ENCODE measurements around the gene MCM8. TPM values are rescaled to one million over a fixed set of nuclear protein-coding genes. Genes with fewer than 3 reads are reported as not detected.

The MCM8 gene
- polyA plus RNA-seq, 3 donors, result 0.07 to 0.51 (median 0.18) TPM

DNA sequence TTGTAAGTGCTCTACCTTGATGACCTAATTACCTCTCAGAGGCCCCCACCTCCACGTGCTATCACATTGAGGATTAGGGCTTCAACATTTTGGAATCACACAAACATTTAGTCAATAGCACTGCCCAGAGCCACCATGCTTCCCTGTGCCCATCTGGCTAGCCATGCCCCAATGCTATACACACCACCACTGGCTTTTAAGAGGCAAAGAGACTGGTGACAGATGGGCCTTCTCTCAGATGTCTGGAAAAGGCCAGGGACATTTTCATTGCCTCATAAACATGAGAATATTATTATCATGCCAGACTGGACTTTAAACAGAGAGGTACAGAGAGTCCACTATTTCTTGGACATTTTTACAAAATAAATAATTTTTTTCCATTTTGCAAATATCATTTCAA, 29.9 kb upstream of the MCM8 start:
- Mint-ChIP-seq H3K36me3 (no peaks in the 10 kb centered on the region), H3K4me3 (no peak overlapping the region), H3K9me3 (no peaks in the 10 kb centered on the region), H3K4me1 (peaks cover 12% of the 10 kb centered on the region), H3K27me3 (ENCODE audit: low read depth in 3 of 3) (peaks cover 2 to 8% (median 3%) of the 10 kb centered on the region in 3 donors), H3K27ac (no peak overlapping the region)
- TF ChIP-seq, protein P1, sequence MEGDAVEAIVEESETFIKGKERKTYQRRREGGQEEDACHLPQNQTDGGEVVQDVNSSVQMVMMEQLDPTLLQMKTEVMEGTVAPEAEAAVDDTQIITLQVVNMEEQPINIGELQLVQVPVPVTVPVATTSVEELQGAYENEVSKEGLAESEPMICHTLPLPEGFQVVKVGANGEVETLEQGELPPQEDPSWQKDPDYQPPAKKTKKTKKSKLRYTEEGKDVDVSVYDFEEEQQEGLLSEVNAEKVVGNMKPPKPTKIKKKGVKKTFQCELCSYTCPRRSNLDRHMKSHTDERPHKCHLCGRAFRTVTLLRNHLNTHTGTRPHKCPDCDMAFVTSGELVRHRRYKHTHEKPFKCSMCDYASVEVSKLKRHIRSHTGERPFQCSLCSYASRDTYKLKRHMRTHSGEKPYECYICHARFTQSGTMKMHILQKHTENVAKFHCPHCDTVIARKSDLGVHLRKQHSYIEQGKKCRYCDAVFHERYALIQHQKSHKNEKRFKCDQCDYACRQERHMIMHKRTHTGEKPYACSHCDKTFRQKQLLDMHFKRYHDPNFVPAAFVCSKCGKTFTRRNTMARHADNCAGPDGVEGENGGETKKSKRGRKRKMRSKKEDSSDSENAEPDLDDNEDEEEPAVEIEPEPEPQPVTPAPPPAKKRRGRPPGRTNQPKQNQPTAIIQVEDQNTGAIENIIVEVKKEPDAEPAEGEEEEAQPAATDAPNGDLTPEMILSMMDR (IDR thresholded peaks at IDR 0.05), result no peak
- no peak for DNase-seq
- Histone ChIP-seq H3K27ac (ENCODE audit: low read depth in 1 of 2, low read length in 2 of 2) (no peak overlapping the region), H3K4me1 (ENCODE audit: control insufficient read depth in 1 of 2, insufficient read depth in 2 of 2, low read length in 2 of 2) (peaks cover 5 to 6% of the 10 kb centered on the region in 2 donors), H3K79me2 (ENCODE audit: insufficient read depth, low read length) (no peaks in the 10 kb centered on the region), H3K4me2 (replicated peaks; ENCODE audit: extremely low read depth, low read length, poor library complexity, severe bottlenecking) (no peak overlapping the region), H3K9ac (ENCODE audit: insufficient read depth, low read length, poor library complexity, severe bottlenecking) (no peak overlapping the region), H4K20me1 (ENCODE audit: insufficient read depth, low read length) (no peaks in the 10 kb centered on the region), H3K9me3 (replicated peaks in 1 of 2; ENCODE audit: control insufficient read depth in 1 of 2, insufficient read depth in 1 of 2, low read length in 2 of 2) (no peaks in the 10 kb centered on the region), H3K27me3 (ENCODE audit: control insufficient read depth in 2 of 2, insufficient read depth in 2 of 2, low read length in 2 of 2) (peaks cover 0 to 2% of the 10 kb centered on the region in 2 donors), H3K4me3 (replicated peaks in 1 of 3; ENCODE audit: low read depth in 2 of 3, low read length in 3 of 3) (no peak overlapping the region), H3K36me3 (replicated peaks in 1 of 2; ENCODE audit: control insufficient read depth in 1 of 2, insufficient read depth in 2 of 2, low read length in 2 of 2) (no peaks in the 10 kb centered on the region), H2AFZ (ENCODE audit: insufficient read depth, low read depth, low read length, poor library complexity, severe bottlenecking) (no peak overlapping the region)
- intact Hi-C loops (cut with micrococcal nuclease), result no loop called here
- 83% methylated on average over 1 of the region's 1 CpG for WGBS (ENCODE audit: insufficient coverage)

- TF ChIP-seq, protein P1 (IDR thresholded peaks at IDR 0.05), result no peak
- peaks cover 12% of the 10 kb centered on the region for H3K4me1 Mint-ChIP-seq
- no peaks in the 10 kb centered on the region for H3K9me3 Mint-ChIP-seq
- peaks cover 5 to 6% of the 10 kb centered on the region in 2 donors for H3K4me1 ChIP-seq (ENCODE audit: control insufficient read depth in 1 of 2, insufficient read depth in 2 of 2, low read length in 2 of 2)
- intact Hi-C loops (cut with micrococcal nuclease), result no loop called here
- no peak overlapping the region for H3K9ac ChIP-seq (ENCODE audit: insufficient read depth, low read length, poor library complexity, severe bottlenecking)
- H3K4me3 Mint-ChIP-seq, result peak overlapping the region in 1 of 2 donors; percentile 40
- no peaks in the 10 kb centered on the region for H3K36me3 ChIP-seq (replicated peaks in 1 of 2; ENCODE audit: control insufficient read depth in 1 of 2, insufficient read depth in 2 of 2, low read length in 2 of 2)
- peaks cover 2 to 8% (median 2%) of the 10 kb centered on the region in 3 donors for H3K27me3 Mint-ChIP-seq (ENCODE audit: low read depth in 3 of 3)
- no peaks in the 10 kb centered on the region for H3K79me2 ChIP-seq (ENCODE audit: insufficient read depth, low read length)
- H4K20me1 ChIP-seq (ENCODE audit: insufficient read depth, low read length), result no peaks in the 10 kb centered on the region
- DNase-seq, result peak in 1 of 3 donors; percentile 21
- peak overlapping the region in 1 of 7 donors; percentile 1 for H3K27ac Mint-ChIP-seq
- no CpG with 5 or more reads among the region's 5 CpGs for WGBS (ENCODE audit: insufficient coverage)
- H2AFZ ChIP-seq (ENCODE audit: insufficient read depth, low read depth, low read length, poor library complexity, severe bottlenecking), result no peak overlapping the region
- H3K4me3 ChIP-seq (replicated peaks in 1 of 3; ENCODE audit: low read depth in 2 of 3, low read length in 3 of 3), result no peak overlapping the region
- no peaks in the 10 kb centered on the region for H3K36me3 Mint-ChIP-seq
- no peak overlapping the region for H3K27ac ChIP-seq (ENCODE audit: low read depth in 1 of 2, low read length in 2 of 2)
- no peaks in the 10 kb centered on the region for H3K9me3 ChIP-seq (replicated peaks in 1 of 2; ENCODE audit: control insufficient read depth in 1 of 2, insufficient read depth in 1 of 2, low read length in 2 of 2)
- no peaks in the 10 kb centered on the region for H3K27me3 ChIP-seq (ENCODE audit: control insufficient read depth in 2 of 2, insufficient read depth in 2 of 2, low read length in 2 of 2)
- H3K4me2 ChIP-seq (replicated peaks; ENCODE audit: extremely low read depth, low read length, poor library complexity, severe bottlenecking), result no peak overlapping the region
Observed at GRCh38 chr20:5923493-5923892, 27.0 kb upstream of the MCM8 start.
